Keratinocyte (primary cell): ENCODE results near the gene ZMYM1.

Source experiments
- CTCF ChIP-seq, 3 experiments: IDR thresholded peaks in 1 of 3; conservative IDR thresholded peaks in 1 of 3; optimal IDR thresholded peaks in 1 of 3; 2 replicates in 2 of 3; 3 replicates in 1 of 3; pipeline versions ENCODE3 to v1.5.1; 2011; ENCODE audit warnings: low read length in 3 of 3, mild to moderate bottlenecking in 3 of 3, moderate library complexity in 2 of 3, control low read depth in 1 of 3, inconsistent platforms in 1 of 3; ENCODE audit not compliant: insufficient read depth in 2 of 3; ENCODE audit errors: extremely low read depth in 1 of 3
- EZH2 ChIP-seq: IDR thresholded peaks from one replicate; pipeline ENCODE4 v1.6.1; 2012; ENCODE audit warnings: inconsistent platforms, mild to moderate bottlenecking, low read length, moderate library complexity

- TF ChIP-seq CTCF (optimal IDR thresholded peaks at IDR 0.05 in 1 of 3, IDR thresholded peaks at IDR 0.05 in 1 of 3, conservative IDR thresholded peaks at IDR 0.05 in 1 of 3; ENCODE audit: extremely low read depth in 1 of 3, insufficient read depth in 2 of 3, low read length in 3 of 3): no peak
- TF ChIP-seq EZH2: no peak
These were observed 40.5 kb upstream of the ZMYM1 start for GRCh38 chr1:35038723-35039122.
